Subcutaneous adipose tissue (tissue), 4 donors: ENCODE data around the gene MT1G. TPM values are rescaled to one million over a fixed set of nuclear protein-coding genes. Genes with fewer than 3 reads are reported as not detected.

Source experiments
- total RNA-seq, 4 donors: library from RNA; depleted of rRNA; stranded (reverse); fragments of >200 nt; gene quantifications; one replicate each; pipeline ENCODE4 v1.1.0, GENCODE V29; 2016
- TF ChIP-seq, protein P1 (sequence below): fragments of 450-650 bp; IDR thresholded peaks from one replicate; pipeline ENCODE4 v1.5.1; 2016; ENCODE audit warnings: low read depth, mild to moderate bottlenecking, control low read depth, antibody characterized with exemption, moderate library complexity

MT1G gene
- total RNA-seq, 4 donors from 2014 or later, result 15.8 to 315 (median 21.4) TPM; not detected in 1

DNA sequence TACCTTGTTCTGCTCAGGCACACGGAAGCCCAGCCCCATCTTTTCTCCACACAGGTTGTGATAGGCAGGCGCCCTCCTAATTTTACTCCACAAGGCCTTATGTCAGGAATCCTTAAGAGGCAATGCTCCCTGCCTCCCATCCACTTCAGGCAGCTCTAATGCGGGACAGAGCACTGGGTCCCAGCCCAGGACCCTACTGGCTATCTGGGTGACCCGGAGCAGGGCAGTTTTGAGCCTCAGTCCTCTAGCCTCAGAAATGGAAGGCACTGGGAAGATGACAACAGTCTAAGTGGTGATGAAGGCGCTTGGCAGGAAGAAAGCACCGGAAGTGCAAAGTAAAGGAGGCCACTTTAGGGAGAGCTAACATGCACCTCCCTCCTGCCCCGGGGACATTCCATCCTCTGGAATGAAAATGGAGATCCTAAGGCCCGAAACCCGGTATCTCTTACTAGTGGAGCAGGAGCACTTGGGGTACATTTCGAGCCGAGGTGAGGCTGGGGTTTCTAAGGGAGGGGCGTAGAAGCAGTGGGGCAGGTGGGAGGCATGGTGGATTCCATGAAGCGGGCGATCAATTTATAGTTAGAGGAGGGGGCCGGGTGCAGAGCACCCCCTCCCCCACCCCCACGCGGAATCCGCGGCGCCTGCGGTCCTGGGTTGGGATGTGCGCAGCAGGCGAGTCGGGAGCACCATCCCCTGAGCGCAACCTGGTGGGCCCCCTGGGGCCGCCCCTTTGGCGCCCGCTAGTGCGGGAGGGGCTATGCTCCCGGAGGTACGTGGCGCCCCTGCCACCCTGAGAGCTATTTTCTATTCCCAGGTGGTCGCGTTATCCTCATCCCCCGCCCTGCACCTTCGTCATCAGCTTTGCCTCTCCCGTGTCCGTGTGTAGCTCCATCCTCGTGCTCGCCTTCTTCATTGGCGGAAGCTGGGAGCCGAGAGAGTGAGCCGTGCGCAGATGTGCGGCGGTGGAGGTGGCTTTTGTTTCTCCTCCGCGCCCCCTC, 5.2 kb downstream of the MT1G start:
- TF ChIP-seq, protein P1, sequence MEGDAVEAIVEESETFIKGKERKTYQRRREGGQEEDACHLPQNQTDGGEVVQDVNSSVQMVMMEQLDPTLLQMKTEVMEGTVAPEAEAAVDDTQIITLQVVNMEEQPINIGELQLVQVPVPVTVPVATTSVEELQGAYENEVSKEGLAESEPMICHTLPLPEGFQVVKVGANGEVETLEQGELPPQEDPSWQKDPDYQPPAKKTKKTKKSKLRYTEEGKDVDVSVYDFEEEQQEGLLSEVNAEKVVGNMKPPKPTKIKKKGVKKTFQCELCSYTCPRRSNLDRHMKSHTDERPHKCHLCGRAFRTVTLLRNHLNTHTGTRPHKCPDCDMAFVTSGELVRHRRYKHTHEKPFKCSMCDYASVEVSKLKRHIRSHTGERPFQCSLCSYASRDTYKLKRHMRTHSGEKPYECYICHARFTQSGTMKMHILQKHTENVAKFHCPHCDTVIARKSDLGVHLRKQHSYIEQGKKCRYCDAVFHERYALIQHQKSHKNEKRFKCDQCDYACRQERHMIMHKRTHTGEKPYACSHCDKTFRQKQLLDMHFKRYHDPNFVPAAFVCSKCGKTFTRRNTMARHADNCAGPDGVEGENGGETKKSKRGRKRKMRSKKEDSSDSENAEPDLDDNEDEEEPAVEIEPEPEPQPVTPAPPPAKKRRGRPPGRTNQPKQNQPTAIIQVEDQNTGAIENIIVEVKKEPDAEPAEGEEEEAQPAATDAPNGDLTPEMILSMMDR, result no peak

DNA sequence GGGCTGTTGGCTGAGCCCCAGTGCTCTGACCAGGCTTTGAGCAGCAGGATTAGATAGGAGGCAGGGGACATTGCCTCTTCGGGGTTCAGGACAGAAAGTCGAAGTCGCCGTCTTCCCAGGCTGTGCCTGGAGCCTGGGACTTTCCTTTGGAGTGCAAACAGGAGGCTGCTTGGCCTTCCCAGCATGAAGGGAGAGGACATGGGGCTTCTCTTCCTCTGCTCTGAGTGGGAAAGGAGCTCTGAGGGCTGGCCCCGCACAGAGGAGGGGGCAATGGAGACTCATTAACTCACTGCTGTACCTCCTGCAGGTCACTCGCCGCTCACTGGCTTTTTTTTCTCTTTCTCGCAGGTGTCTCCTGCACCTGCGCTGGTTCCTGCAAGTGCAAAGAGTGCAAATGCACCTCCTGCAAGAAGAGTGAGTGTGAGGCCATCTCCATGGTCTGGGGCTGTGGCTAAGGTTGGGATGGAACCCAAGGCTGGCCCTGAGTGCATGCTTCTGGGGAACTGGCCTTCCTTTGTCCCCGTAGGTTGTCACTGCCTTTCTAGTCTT, 9.5 kb downstream of the MT1G start:
- TF ChIP-seq, protein P1, result no peak

DNA sequence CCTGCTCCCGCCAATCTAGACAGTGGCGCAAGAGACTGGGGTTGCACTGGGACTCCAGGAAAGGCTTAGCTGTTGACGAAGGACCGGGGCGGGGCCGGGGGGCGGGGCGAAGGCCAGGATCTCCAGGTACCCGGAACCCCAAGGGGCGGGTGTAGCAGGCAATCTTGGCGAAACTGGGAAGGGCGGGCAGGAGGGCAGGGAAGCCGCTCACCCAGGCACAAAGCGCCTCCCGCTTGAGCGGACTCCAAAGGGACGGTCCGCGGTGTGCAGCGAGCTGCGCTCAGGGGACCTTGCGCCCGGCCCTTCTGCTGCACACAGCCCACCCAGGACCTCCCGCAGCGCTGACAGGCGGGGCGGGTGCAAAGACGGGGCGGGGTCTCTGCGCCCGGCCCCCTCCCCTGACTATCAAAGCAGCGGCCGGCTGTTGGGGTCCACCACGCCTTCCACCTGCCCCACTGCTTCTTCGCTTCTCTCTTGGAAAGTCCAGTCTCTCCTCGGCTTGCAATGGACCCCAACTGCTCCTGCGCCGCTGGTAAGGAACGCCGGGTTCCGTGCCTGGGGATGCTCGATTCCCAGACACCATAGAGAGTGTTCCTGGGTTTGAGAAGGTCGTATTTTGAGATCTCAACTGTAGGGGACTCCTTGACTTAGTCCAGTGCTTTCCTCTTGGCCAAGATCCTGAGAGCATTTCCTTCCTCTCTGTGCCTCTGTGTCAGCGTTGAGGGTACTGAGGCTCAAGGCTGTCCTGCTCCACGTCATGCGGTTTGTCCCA, 10.1 kb downstream of the MT1G start, which contains the start of gene MT1F:
Gene MT1F (plus strand): TSS at position 405 of the 772 bp plus-strand sequence. CDS start 100 bp downstream, at position 505.
- TF ChIP-seq, protein P1, result no peak

DNA sequence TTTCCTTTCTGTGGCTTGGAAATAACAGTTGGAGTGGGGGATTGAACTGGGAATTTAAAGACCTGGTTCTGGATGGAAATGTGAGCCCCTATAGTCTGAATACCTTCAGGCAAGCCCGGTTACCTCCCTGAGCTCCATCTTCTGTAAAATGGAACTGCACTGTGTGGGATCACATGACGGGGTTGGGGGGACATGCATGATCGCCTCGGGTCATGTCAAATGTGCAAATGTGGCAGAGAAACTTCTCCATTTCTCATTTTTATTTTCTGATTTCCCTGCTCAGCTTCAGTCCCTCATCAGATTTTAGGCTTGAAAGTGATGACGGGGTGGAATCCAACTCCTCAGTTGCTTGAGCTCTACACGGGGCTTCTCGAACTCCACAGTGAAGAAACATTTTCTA, 14.6 kb downstream of the MT1G start:
- TF ChIP-seq, protein P1, result no peak

DNA sequence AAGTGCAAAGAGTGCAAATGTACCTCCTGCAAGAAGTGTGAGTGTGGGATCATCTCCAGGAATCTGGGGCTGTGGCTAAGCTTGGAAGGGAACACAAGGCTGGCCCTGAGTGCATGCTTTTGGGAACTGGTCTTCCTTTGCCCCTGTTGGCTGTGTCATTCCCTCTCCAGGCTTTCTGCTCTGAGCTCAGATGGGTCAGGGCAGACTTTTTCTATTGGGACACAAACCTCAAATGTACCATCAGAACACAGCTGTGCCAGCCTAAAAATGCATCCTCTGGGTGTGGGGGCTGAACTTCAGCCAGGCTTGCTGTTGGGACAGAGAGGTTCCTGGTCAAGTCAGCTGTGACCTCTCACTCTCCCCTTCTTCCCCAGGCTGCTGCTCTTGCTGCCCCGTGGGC, 15.3 kb downstream of the MT1G start:
- TF ChIP-seq, protein P1, result no peak

DNA sequence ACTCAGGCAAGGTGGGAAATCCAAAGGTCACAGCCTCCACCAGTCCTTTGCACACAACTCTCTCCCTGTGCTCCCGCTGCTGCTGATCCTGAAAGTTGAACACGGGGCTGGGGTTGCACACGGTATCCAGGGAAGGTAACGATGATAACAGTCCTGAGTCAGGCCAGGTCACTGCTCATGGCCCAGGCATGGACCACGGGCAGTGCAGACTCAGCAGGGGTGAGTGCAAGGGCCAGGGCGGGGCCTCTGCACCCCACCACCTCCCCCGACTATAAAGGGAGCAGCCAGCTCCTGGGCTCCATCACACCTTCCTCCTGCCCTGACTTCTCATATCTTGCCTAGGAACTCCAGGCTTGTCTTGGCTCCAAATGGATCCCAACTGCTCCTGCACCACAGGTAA, 16.3 kb downstream of the MT1G start, which contains the start of gene MT1B:
Gene MT1B (plus strand): TSS at position 301 of the 400 bp plus-strand sequence. CDS start 68 bp downstream, at position 369.
- TF ChIP-seq, protein P1, result no peak
